GDM1 (cell line): ENCODE data around the gene SPATA18.
"Not testable (repeated sequence)": the region's sequence is repeated elsewhere in the genome, so short reads cannot be mapped to it uniquely, and the experiment has no call there.

Experiments
- DNase-seq: peaks from one replicate; lab custom pipeline; 2025; lab: John Stamatoyannopoulos, UW

Gene SPATA18

GRCh38 chr4:52106660-52107059 lies 55.6 kb downstream of the SPATA18 start:
- no peak for DNase-seq

- DNase-seq: no peak
Measured at GRCh38 chr4:52107336-52107735, 56.2 kb downstream of the SPATA18 start.

GRCh38 chr4:52107745-52108144 lies 56.6 kb downstream of the SPATA18 start:
- DNase-seq: no peak

GRCh38 chr4:52110171-52110570 lies 59.1 kb downstream of the SPATA18 start:
- no peak for DNase-seq

- no peak for DNase-seq
Measured at GRCh38 chr4:52111995-52112394, 60.9 kb downstream of the SPATA18 start.

- DNase-seq: no peak
Measured at GRCh38 chr4:52112411-52112810, 61.3 kb downstream of the SPATA18 start.

- DNase-seq: no peak
Measured at GRCh38 chr4:52116641-52117040, 65.5 kb downstream of the SPATA18 start.

GRCh38 chr4:52126226-52126625 lies 75.1 kb downstream of the SPATA18 start:
- DNase-seq: no peak

GRCh38 chr4:52126966-52127365 lies 75.9 kb downstream of the SPATA18 start:
- DNase-seq: no peak

GRCh38 chr4:52135171-52135570 lies 84.1 kb downstream of the SPATA18 start:
- no peak for DNase-seq

GRCh38 chr4:52137152-52137551 lies 86.0 kb downstream of the SPATA18 start:
- DNase-seq: not testable (repeated sequence)

GRCh38 chr4:52142816-52143215 lies 91.7 kb downstream of the SPATA18 start:
- no peak for DNase-seq

- no peak for DNase-seq
Measured at GRCh38 chr4:52143815-52144214, 92.7 kb downstream of the SPATA18 start.

- no peak for DNase-seq
Measured at GRCh38 chr4:52144372-52144771, 93.3 kb downstream of the SPATA18 start.
